ENCODE results near the gene TNFRSF4. TPM values are rescaled to one million over a fixed set of nuclear protein-coding genes. Genes with fewer than 3 reads are reported as not detected.

The TNFRSF4 gene
- total RNA-seq, 2 experiments from 2014 or later: 152 to 154 TPM

DNA sequence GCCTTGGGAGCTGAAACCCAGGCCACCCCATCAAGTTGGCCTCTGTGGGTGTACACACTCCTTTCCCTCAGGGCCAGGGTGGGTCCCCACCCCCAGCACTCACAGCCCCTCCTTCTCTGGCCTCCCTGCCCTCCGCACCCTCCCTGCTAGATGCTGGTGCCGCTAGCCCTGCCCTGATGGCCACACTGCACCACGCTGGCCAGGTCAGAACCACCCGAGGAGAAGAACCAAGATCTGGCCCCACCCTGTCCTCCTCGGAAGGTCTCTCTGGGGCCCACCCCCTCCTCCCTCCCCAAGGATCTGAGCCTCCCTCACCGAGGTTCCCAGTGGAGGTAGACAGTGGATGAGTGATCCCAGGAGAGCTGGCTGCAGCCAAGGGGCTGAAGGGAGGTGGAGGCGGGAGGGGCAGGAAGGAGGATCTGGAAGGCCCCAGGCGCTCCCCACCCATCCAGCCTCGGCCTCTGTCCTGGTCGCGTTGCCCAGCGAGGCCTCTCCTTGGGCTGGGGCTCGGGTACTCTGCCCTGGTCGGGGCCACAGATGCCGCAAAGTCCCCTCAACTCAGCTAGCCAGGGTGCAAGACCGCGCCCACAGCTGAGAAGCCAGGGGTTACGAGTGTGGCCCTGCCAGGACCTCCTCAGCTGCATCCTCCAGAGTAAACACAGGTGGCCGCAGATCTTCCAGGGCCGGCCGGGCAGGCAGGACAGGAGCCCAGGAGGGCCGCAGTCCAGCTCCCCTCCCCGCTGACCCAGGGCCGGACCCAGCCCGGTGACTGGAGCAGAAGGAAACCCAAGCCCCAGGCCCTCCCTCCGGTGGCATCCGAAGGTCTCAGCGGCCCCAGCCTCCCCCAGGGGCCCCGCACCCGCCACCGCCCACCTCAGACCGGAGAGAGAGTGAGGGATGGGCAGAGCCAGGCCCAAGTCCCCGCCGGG, 23.3 kb upstream of the TNFRSF4 start:
- CTCF ChIA-PET: no interaction called here
- POLR2A ChIA-PET: no interaction called here

GRCh38 chr1:1236176-1236763, 22.3 kb upstream of the TNFRSF4 start:
- POLR2A ChIA-PET: no interaction called here
- CTCF ChIA-PET: no interaction called here

DNA sequence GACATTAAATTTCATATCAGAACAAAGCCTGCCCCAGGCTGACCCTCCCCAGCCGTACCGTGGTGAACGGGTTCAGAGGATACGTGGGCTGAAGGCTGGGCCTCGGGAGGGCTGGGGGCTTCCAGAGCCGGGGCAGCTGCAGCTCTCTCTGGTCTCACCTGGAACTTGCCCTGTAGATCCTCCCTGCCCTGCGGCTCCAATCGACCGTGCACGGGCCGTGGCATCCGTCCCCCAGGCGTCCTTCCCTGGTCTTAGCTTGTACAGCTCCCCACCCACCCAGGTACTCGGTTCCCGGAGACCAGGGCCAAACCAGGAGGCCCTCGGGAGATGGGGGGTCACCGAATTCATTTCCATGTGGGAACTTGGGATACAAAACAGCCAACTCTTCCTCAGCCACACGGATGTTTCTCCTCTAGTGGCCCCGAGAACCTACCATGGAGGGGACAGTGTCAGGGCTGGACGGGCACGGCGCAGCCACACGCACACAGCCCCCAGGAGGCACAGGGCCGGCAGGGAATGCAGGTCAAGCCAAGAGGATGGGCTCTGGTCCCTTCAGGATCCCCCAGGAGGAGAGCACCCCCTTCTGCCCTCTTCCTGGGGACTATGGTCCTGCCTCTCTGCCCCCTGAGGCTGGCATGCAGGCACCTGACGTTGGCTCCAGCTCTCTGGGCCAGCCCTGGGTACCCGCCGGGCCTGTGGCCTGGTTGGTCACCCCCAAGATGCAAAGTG, 21.2 kb upstream of the TNFRSF4 start:
- ChIA-PET CTCF (no interaction called here), POLR2A (no interaction called here)

DNA sequence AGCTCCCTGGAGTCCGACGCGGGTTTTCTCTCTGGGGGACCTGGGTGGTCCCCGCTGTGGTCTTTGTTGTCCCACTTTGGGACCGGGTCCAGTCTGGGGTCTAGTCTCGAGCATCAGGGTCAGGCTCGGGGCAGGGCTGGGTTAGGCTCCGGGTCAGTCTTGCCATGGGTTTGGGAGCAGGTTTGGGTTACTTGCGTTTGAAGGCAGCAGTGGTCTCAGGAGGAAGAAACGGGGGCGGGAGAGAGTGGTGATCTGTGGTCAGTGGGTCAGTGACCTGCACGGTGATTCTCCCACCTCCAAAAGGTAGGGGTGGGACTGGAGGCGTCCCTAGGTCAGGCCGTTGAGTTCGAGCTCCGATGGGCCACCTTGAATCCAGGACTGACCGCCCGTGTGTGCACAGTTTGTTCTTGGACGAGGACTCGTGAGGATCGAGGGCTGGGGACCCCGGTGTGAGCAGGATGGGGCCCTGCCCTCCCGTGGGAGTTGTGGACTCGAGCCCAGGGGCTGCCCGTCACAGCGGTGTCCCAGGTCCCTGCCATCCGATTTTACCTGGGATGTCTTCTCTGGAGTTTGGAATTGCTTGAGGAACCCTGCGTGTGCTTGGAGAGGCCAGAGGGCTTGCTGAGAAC, 20.3 kb upstream of the TNFRSF4 start:
- ChIA-PET CTCF (interaction anchor here (0.6 kb wide), 1 partner anchor 115 kb away, joined by 4 read pairs; no protein-coding TSS in a partner anchor), POLR2A (no interaction called here)

DNA sequence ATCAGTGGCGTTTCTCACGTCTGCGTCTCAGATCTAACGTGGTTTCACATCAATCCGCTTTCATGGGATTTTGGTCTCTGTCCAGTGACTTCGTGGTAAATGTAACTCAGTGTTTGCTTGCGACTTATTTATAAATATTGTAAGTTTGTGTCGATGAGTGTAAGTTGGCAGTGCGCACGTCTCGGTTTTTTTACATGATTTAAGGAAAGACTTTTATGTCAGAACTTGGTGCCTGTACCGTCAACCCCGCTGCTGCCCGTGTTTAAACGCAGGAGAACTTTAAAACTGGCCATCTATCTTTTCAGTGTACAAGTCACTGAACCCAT, 19.6 kb upstream of the TNFRSF4 start:
- ChIA-PET CTCF (no interaction called here), POLR2A (no interaction called here)

- CTCF ChIA-PET: no interaction called here
- POLR2A ChIA-PET: no interaction called here
These were observed 19.0 kb upstream of the TNFRSF4 start for GRCh38 chr1:1232796-1233566.

DNA sequence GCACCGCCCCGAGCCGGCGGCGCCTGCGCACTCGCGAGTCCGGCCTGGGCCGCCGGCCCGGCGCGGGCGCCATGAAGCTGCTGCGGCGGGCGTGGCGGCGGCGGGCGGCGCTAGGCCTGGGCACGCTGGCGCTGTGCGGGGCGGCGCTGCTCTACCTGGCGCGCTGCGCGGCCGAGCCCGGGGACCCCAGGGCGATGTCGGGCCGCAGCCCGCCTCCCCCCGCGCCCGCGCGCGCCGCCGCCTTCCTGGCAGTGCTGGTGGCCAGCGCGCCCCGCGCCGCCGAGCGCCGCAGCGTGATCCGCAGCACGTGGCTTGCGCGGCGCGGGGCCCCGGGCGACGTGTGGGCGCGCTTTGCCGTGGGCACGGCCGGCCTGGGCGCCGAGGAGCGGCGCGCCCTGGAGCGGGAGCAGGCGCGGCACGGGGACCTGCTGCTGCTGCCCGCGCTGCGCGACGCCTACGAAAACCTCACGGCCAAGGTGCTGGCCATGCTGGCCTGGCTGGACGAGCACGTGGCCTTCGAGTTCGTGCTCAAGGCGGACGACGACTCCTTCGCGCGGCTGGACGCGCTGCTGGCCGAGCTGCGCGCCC, 18.3 kb upstream of the TNFRSF4 start, which contains the start of gene B3GALT6:
Gene B3GALT6 (plus strand): TSS at position 30 of the 588 bp plus-strand sequence. CDS start 42 bp downstream, at position 72.
- CTCF ChIA-PET: interaction anchor here (1.4 to 1.6 kb wide), 2 partner anchors 16 to 110 kb away, joined by 3 to 11 read pairs; no protein-coding TSS in a partner anchor
- POLR2A ChIA-PET: interaction anchor here (1.6 kb wide), 1 partner anchor 41 kb away, joined by 5 read pairs; the partner anchor contains the start of gene UBE2J2

DNA sequence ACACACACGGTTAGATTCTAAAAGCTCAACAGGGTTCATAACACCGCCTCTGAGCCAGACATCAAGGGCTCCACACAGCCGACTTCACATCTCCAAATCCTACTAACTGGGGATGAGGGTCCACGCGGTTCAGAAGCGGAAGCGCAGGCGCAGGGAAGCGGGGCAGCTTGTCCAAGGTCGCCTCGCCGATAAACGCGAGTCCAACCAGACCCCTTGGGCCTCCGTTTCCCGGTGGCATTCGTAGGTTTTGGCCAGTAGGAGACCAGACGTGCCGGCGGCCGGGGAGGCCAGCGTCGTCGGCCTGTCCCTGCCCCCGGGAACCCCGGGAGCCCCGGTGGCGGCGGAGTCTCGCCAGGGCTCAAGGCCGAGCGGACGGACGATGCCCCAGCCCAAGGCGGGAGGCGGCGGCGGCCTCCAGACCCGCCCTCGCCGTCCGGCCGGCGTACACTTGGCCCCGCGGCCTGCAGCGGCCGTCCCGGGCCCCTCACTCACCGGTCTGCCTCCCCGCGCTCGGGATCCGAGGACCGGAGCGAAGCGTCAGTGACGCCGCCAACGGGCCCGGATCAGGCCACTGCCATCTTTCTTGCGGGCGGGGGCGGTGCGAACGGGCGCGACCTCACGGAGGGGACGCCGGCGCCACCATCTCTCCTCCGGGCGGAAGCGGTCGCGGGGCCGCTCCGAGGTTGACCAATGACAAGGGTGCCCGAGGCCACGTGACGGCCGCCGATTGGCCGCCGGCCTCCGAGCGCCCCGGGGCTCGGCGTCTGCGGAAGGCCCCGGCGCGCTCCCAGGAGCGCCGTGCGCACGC, 17.7 kb upstream of the TNFRSF4 start, which contains the start of gene SDF4:
Gene SDF4 (minus strand): TSS at position 602 of the 808 bp plus-strand sequence. CDS start 3,229 bp downstream, outside the sequence.
- ChIA-PET CTCF (interaction anchor here (0.8 to 1.6 kb wide), 4 partner anchors 15 to 110 kb away, joined by 3 to 11 read pairs (median 4); no protein-coding TSS in a partner anchor), POLR2A (interaction anchor here (1.1 to 1.6 kb wide), 2 partner anchors 24 to 42 kb away, joined by 4 to 5 read pairs; partner anchors contain the start of gene UBE2J2)

DNA sequence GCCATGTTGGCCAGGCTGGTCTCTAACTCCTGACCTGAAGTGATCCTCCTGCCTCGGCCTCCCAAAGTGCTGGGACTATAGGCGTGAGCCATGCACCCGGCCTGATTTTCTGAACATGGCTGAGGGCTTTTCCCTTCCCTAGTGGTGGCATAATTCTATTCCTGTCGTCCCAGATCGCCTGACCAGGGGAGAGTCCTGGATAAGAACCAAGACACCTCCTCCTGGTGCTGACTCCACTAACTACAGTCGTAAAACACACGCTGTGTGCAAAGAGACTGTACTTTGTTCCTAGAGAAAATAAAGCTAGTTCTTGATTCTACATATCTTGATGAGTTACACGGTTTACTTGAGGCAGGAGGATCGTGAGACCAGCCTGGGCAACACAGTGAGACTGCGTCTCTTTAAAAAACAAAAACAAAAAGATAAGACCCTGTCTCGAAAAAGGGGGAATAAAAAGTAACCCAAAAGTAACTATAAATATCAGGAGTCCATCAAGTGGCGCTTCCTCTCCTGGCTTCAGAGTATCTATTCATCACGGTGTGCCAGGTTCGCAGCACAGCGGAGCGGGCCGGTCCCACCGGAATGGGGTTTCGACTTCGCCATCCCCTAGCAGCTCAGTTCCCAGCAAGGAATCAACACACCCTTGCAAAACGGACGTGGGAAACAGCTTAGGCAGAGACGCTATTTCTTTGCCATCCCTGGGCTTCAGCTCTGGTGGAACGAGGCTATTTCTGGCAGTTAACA, 16.9 kb upstream of the TNFRSF4 start:
- POLR2A ChIA-PET: interaction anchor here (0.6 to 1.6 kb wide), 3 partner anchors 14 to 43 kb away, joined by 3 to 5 read pairs (median 4); partner anchors contain the start of gene UBE2J2
- CTCF ChIA-PET: interaction anchor here (0.8 to 1.6 kb wide), 4 partner anchors 14 to 109 kb away, joined by 3 to 11 read pairs (median 4); no protein-coding TSS in a partner anchor

DNA sequence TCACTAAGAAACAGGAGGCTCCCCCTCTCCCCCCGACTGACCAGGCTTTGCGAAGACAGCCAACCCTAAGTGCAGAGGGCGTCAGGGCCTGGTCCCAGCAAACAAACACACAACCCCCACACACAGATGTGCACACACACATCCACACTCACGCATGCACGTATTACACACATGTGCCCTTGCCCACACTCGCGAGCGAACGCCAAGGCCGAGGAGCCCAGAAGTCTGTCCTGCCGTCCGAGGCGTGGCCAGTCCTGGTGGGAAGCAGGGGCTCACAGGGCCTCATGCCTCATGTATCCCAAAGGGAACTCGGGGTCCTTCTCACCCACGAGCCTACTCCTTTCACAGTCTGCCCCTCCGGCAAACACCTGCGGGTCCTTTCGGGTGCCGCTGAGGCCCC, 15.8 kb upstream of the TNFRSF4 start:
- ChIA-PET CTCF (no interaction called here), POLR2A (no interaction called here)

DNA sequence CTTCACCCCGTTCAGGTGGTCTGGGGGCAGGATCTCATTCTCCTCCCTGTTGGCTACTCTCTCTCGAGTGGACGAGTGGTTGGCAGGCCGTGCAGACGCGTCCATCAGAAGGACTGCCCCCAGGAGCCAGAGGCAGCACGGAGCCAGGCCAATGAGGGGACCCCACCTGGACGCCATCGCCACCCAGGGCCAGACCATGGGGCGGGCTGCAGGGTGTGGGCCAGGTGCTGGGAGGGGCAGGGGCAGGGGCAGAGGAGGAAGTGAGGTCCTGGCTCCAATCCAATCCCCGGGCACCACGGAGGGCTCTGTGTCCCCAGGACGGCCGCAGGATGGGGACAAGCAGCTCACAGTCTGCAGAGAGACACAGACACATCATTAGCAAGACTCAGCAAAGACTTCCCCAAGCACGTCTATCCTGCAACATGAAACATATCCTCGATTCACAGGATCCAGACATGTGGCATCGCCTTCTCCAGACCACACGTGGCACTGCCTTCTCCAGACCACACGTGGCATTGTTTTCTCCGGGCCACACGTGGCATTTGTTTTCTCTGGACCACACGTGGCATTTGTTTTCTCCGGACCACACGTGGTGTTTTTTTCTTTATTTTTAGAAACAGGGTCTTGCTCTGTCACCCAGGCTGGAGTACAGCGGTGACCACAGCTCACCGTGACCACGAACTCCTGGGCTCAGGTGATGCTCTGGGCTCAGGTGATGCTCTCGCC, 14.8 kb upstream of the TNFRSF4 start:
- CTCF ChIA-PET: no interaction called here
- POLR2A ChIA-PET: no interaction called here

- ChIA-PET POLR2A (interaction anchor here (0.6 kb wide), 1 partner anchor 21 kb away, joined by 3 read pairs; no protein-coding TSS in a partner anchor), CTCF (no interaction called here)
These were observed 14.2 kb upstream of the TNFRSF4 start for GRCh38 chr1:1228187-1228586.

GRCh38 chr1:1227386-1227785, 13.4 kb upstream of the TNFRSF4 start:
- POLR2A ChIA-PET: interaction anchor here (0.6 kb wide), 1 partner anchor 20 kb away, joined by 3 read pairs; no protein-coding TSS in a partner anchor
- CTCF ChIA-PET: interaction anchor here (1.2 kb wide), 1 partner anchor 14 kb away, joined by 3 read pairs; the partner anchor contains the start of gene TNFRSF4

DNA sequence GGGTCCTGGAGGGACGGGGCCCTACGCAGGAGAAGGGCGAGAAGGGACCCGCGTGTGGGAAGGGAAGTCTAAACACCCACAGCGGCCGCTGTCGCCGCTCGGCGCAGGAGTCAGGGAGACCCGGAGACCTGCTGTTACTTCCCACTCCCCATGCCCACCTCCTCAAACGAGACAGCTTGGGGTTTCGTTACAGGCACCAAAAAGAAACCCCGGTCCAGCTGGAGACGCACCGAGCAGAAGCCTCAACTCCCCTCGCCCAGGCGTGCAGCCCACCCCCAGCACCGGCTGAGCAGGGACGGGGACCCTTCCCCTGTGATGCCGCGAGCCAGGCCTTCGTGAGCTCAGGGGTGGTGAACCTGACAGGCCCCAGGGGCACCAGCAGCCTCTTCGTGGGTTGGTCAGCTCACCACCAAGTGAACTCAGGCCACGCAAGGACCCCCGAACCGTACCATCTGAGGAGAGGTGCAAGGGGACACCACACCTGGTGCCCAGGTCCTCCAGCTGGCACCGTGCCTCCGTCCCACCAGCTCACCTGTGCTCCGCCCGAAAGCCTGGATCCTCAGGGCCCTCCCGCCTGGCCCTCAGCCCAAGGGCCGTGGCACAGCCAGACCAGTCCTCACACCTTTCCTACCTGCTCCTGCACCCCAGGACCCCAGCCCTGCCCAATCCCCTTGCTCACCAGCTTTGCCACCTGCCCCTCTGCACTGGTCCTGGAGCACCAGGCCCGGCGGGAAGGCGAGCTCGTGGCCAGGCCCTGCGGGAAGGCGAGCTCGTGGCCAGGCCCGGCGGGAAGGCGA, 12.8 kb upstream of the TNFRSF4 start:
- POLR2A ChIA-PET: no interaction called here

DNA sequence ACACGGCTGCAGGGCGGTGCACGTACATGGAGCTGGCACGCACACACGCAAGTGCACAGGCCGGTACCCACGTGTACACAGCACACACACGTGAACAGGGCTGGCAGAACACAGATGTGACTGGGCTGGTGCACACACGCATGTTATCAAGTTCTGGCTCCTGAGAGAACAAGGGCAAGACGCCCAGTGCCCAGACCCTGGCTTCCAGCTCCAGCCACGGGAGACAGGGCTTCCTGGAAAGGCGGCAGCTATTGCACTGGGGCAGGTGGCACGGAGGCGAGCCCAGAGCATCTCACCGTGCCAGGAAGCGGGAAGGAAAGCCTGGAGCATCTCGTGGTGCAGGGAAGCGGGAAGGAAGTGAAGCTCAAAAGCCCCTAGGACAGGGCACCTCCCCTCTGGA, 12.0 kb upstream of the TNFRSF4 start:
- ChIA-PET CTCF (interaction anchor here (1.0 to 1.2 kb wide), 2 partner anchors 12 to 104 kb away, joined by 3 read pairs; partner anchors contain the start of gene TNFRSF4), POLR2A (no interaction called here)

More for the DNA sequence above, 12.8 kb upstream of the TNFRSF4 start:
- CTCF ChIA-PET: interaction anchor here (1.0 to 1.2 kb wide), 2 partner anchors 13 to 104 kb away, joined by 3 read pairs; partner anchors contain the start of gene TNFRSF4
